ENCODE data around the gene NRP1. TPM values are rescaled to one million over a fixed set of nuclear protein-coding genes. Genes with fewer than 3 reads are reported as not detected.

Gene NRP1
- total RNA-seq, 1 experiment from 2014 or later, result 1.1 TPM

GRCh38 chr10:33279811-33280602 lies 54.5 kb downstream of the NRP1 start:
- in situ Hi-C loops (cut with HindIII; ENCODE audit: low pct_unique_long_range_greater_than_20kb, low sequenced_read_pairs), result no loop called here
- DNase-seq (ENCODE audit: low read depth, low spot score), result no peak

GRCh38 chr10:33279276-33279675 lies 55.2 kb downstream of the NRP1 start:
- in situ Hi-C loops (cut with HindIII; ENCODE audit: low pct_unique_long_range_greater_than_20kb, low sequenced_read_pairs), result no loop called here
- no peak for DNase-seq (ENCODE audit: low read depth, low spot score)

GRCh38 chr10:33278198-33278597 lies 56.3 kb downstream of the NRP1 start:
- in situ Hi-C loops (cut with HindIII; ENCODE audit: low pct_unique_long_range_greater_than_20kb, low sequenced_read_pairs), result no loop called here
- DNase-seq (ENCODE audit: low read depth, low spot score), result no peak

GRCh38 chr10:33277135-33277536 lies 57.3 kb downstream of the NRP1 start:
- peak; percentile 2 for DNase-seq (ENCODE audit: low read depth, low spot score)
- in situ Hi-C loops (cut with HindIII; ENCODE audit: low pct_unique_long_range_greater_than_20kb, low sequenced_read_pairs), result no loop called here

- DNase-seq (ENCODE audit: low read depth, low spot score), result no peak
- in situ Hi-C loops (cut with HindIII; ENCODE audit: low pct_unique_long_range_greater_than_20kb, low sequenced_read_pairs), result no loop called here
Measured at GRCh38 chr10:33276282-33276923, 58.1 kb downstream of the NRP1 start.

GRCh38 chr10:33274096-33274785 lies 60.2 kb downstream of the NRP1 start:
- in situ Hi-C loops (cut with HindIII; ENCODE audit: low pct_unique_long_range_greater_than_20kb, low sequenced_read_pairs), result no loop called here
- DNase-seq (ENCODE audit: low read depth, low spot score), result no peak

- in situ Hi-C loops (cut with HindIII; ENCODE audit: low pct_unique_long_range_greater_than_20kb, low sequenced_read_pairs), result no loop called here
- DNase-seq (ENCODE audit: low read depth, low spot score), result no peak
Measured at GRCh38 chr10:33273295-33274002, 61.0 kb downstream of the NRP1 start.

GRCh38 chr10:33272635-33273034 lies 61.8 kb downstream of the NRP1 start:
- DNase-seq (ENCODE audit: low read depth, low spot score), result no peak
- in situ Hi-C loops (cut with HindIII; ENCODE audit: low pct_unique_long_range_greater_than_20kb, low sequenced_read_pairs), result no loop called here

GRCh38 chr10:33271969-33272583 lies 62.4 kb downstream of the NRP1 start:
- DNase-seq (ENCODE audit: low read depth, low spot score), result no peak
- in situ Hi-C loops (cut with HindIII; ENCODE audit: low pct_unique_long_range_greater_than_20kb, low sequenced_read_pairs), result no loop called here

GRCh38 chr10:33270971-33271370 lies 63.5 kb downstream of the NRP1 start:
- in situ Hi-C loops (cut with HindIII; ENCODE audit: low pct_unique_long_range_greater_than_20kb, low sequenced_read_pairs), result no loop called here
- peak; percentile 54 for DNase-seq (ENCODE audit: low read depth, low spot score)

GRCh38 chr10:33267708-33268107 lies 66.8 kb downstream of the NRP1 start:
- DNase-seq (ENCODE audit: low read depth, low spot score), result no peak
- in situ Hi-C loops (cut with HindIII; ENCODE audit: low pct_unique_long_range_greater_than_20kb, low sequenced_read_pairs), result no loop called here

- DNase-seq (ENCODE audit: low read depth, low spot score), result no peak
- in situ Hi-C loops (cut with HindIII; ENCODE audit: low pct_unique_long_range_greater_than_20kb, low sequenced_read_pairs), result no loop called here
Measured at GRCh38 chr10:33265621-33266020, 68.8 kb downstream of the NRP1 start.

GRCh38 chr10:33263453-33263852 lies 71.0 kb downstream of the NRP1 start:
- DNase-seq (ENCODE audit: low read depth, low spot score), result no peak
- in situ Hi-C loops (cut with HindIII; ENCODE audit: low pct_unique_long_range_greater_than_20kb, low sequenced_read_pairs), result no loop called here

GRCh38 chr10:33262871-33263270 lies 71.6 kb downstream of the NRP1 start:
- DNase-seq (ENCODE audit: low read depth, low spot score), result no peak
- in situ Hi-C loops (cut with HindIII; ENCODE audit: low pct_unique_long_range_greater_than_20kb, low sequenced_read_pairs), result no loop called here

- DNase-seq (ENCODE audit: low read depth, low spot score), result no peak
- in situ Hi-C loops (cut with HindIII; ENCODE audit: low pct_unique_long_range_greater_than_20kb, low sequenced_read_pairs), result no loop called here
Measured at GRCh38 chr10:33260403-33261149, 73.9 kb downstream of the NRP1 start.

GRCh38 chr10:33258967-33259366 lies 75.5 kb downstream of the NRP1 start:
- in situ Hi-C loops (cut with HindIII; ENCODE audit: low pct_unique_long_range_greater_than_20kb, low sequenced_read_pairs), result no loop called here
- DNase-seq (ENCODE audit: low read depth, low spot score), result peak; percentile 90

GRCh38 chr10:33257439-33258080 lies 76.9 kb downstream of the NRP1 start:
- DNase-seq (ENCODE audit: low read depth, low spot score), result no peak

More at GRCh38 chr10:33257439-33258080, 76.9 kb downstream of the NRP1 start:
- in situ Hi-C loops (cut with HindIII; ENCODE audit: low pct_unique_long_range_greater_than_20kb, low sequenced_read_pairs), result no loop called here

All from SK-MEL-5 (cell line).